H9 (cell line): ENCODE data around the gene CPLX1. TPM values are rescaled to one million over a fixed set of nuclear protein-coding genes. Genes with fewer than 3 reads are reported as not detected.
"Not testable (repeated sequence)": the region's sequence is repeated elsewhere in the genome, so short reads cannot be mapped to it uniquely, and the experiment has no call there.

Experiments
- DNase-seq: peaks from one replicate; pipeline ENCODE4 v3.0.0-alpha.2; 2017
- H2AFZ ChIP-seq: one replicate; pipeline ENCODE4 v1.6.1; 2013; ENCODE audit warnings: mild to moderate bottlenecking, low read length, control low read depth, moderate library complexity
- H2AK5ac ChIP-seq: 2 replicates; pipeline ENCODE4 v1.6.1; 2013; ENCODE audit warnings: low read length, control low read depth, mixed read lengths; ENCODE audit not compliant: insufficient read length
- H2BK120ac ChIP-seq: one replicate; pipeline ENCODE4 v1.6.1; 2013; ENCODE audit warnings: low read depth, mild to moderate bottlenecking, low read length, control low read depth, inconsistent platforms; ENCODE audit not compliant: poor library complexity, severe bottlenecking
- H2BK12ac ChIP-seq: 2 replicates; pipeline ENCODE4 v1.6.1; 2013; ENCODE audit warnings: low read length, control low read depth, mixed read lengths, low read depth; ENCODE audit not compliant: insufficient read length
- H2BK15ac ChIP-seq: 2 replicates; pipeline ENCODE4 v1.6.1; 2013; ENCODE audit warnings: low read depth, low read length, control low read depth
- H2BK20ac ChIP-seq: one replicate; pipeline ENCODE4 v1.6.1; 2013; ENCODE audit warnings: low read depth, mild to moderate bottlenecking, low read length, control low read depth, inconsistent platforms; ENCODE audit not compliant: poor library complexity, severe bottlenecking
- H2BK5ac ChIP-seq: 2 replicates; pipeline ENCODE4 v1.6.1; 2013; ENCODE audit warnings: low read length, control low read depth, mixed read lengths; ENCODE audit not compliant: insufficient read length
- H3K14ac ChIP-seq: 2 replicates; pipeline ENCODE4 v1.6.1; 2013; ENCODE audit warnings: low read length, control low read depth; ENCODE audit not compliant: insufficient read depth
- H3K18ac ChIP-seq: 2 replicates; pipeline ENCODE4 v1.6.1; 2013; ENCODE audit warnings: low read depth, mild to moderate bottlenecking, mixed read lengths, low read length, control low read depth; ENCODE audit not compliant: insufficient read length
- H3K23ac ChIP-seq: 2 replicates; pipeline ENCODE4 v1.6.1; 2013; ENCODE audit warnings: low read length, control low read depth, mixed read lengths, low read depth; ENCODE audit not compliant: insufficient read length
- H3K23me2 ChIP-seq: 2 replicates; pipeline ENCODE4 v1.6.1; 2013; ENCODE audit warnings: low read depth, mild to moderate bottlenecking, mixed read lengths, low read length, control low read depth; ENCODE audit not compliant: insufficient read length, poor library complexity, severe bottlenecking
- H3K27ac ChIP-seq: 2 replicates; pipeline ENCODE4 v1.5.1; 2013; ENCODE audit warnings: low read length, control low read depth, mixed read lengths, low read depth; ENCODE audit not compliant: insufficient read length
- H3K27me3 ChIP-seq: 2 replicates; pipeline ENCODE4 v1.6.1; 2013; ENCODE audit warnings: low read length, control low read depth, inconsistent platforms; ENCODE audit not compliant: insufficient read depth
- H3K4ac ChIP-seq: 2 replicates; pipeline ENCODE4 v1.6.1; 2013; ENCODE audit warnings: low read depth, mild to moderate bottlenecking, control low read depth, inconsistent platforms, low read length, moderate library complexity
- H3K4me1 ChIP-seq: 2 replicates; pipeline ENCODE4 v1.6.1; 2013; ENCODE audit warnings: low read length, control low read depth, inconsistent platforms; ENCODE audit not compliant: insufficient read depth
- H3K4me2 ChIP-seq: 2 replicates; pipeline ENCODE4 v1.6.1; 2013; ENCODE audit warnings: low read length, control low read depth, mixed read lengths; ENCODE audit not compliant: insufficient read length, insufficient read depth
- H3K56ac ChIP-seq: 2 replicates; pipeline ENCODE4 v1.6.1; 2013; ENCODE audit warnings: low read depth, mild to moderate bottlenecking, mixed read lengths, low read length, control low read depth; ENCODE audit not compliant: insufficient read length
- H3K79me1 ChIP-seq: 2 replicates; pipeline ENCODE4 v1.6.1; 2013; ENCODE audit warnings: low read depth, mild to moderate bottlenecking, moderate library complexity, low read length, control low read depth, inconsistent platforms; ENCODE audit not compliant: insufficient read depth, poor library complexity, severe bottlenecking
- H3K79me2 ChIP-seq: 2 replicates; pipeline ENCODE4 v1.6.1; 2013; ENCODE audit warnings: low read length, control low read depth, inconsistent platforms; ENCODE audit not compliant: insufficient read depth
- H3K9ac ChIP-seq: 2 replicates; pipeline ENCODE4 v1.6.1; 2013; ENCODE audit warnings: low read length, control low read depth, mixed read lengths; ENCODE audit not compliant: insufficient read length; ENCODE audit errors: extremely low read depth
- H3K9me3 ChIP-seq: one replicate; pipeline ENCODE4 v1.6.1; 2013; ENCODE audit warnings: low read depth, low read length, inconsistent platforms; ENCODE audit not compliant: control insufficient read depth
- H3T11ph ChIP-seq: one replicate; pipeline ENCODE4 v1.6.1; 2013; ENCODE audit warnings: mild to moderate bottlenecking, low read length, control low read depth, inconsistent platforms
- H4K20me1 ChIP-seq: one replicate; pipeline ENCODE4 v1.6.1; 2013; ENCODE audit not compliant: control insufficient read depth, insufficient read length, insufficient read depth
- H4K5ac ChIP-seq: 2 replicates; pipeline ENCODE4 v1.6.1; 2013; ENCODE audit warnings: low read depth, mild to moderate bottlenecking, mixed read lengths, low read length, control low read depth; ENCODE audit not compliant: insufficient read length
- H4K8ac ChIP-seq: replicated peaks from 2 replicates; pipeline ENCODE4 v1.6.1; 2013; ENCODE audit warnings: low read length, control low read depth, mixed read lengths, low read depth; ENCODE audit not compliant: insufficient read length
- H4K91ac ChIP-seq: 2 replicates; pipeline ENCODE4 v1.6.1; 2013; ENCODE audit warnings: low read depth, mild to moderate bottlenecking, moderate library complexity, mixed read lengths, low read length, control low read depth; ENCODE audit not compliant: insufficient read length
- H3K27ac Mint-ChIP-seq, 3 experiments: 2 replicates in 2 of 3; 3 replicates in 1 of 3; pipeline ENCODE4 v1.8.0; 2020 to 2021; ENCODE audit warnings: mixed read lengths in 3 of 3, mild to moderate bottlenecking in 1 of 3, moderate library complexity in 1 of 3
- H3K27me3 Mint-ChIP-seq: 2 replicates; pipeline ENCODE4 v1.8.0; 2021; ENCODE audit warnings: low read depth, mild to moderate bottlenecking, moderate library complexity, mixed read lengths
- H3K36me3 Mint-ChIP-seq, 3 experiments: 2 replicates in 2 of 3; 3 replicates in 1 of 3; pipeline ENCODE4 v1.8.0; 2020 to 2021; ENCODE audit warnings: low read depth in 3 of 3, mixed read lengths in 3 of 3; ENCODE audit not compliant: insufficient read depth in 1 of 3
- H3K4me1 Mint-ChIP-seq, 2 experiments: 2 replicates each; pipeline ENCODE4 v1.8.0; 2020; ENCODE audit warnings: mixed read lengths in 2 of 2
- H3K4me3 Mint-ChIP-seq, 2 experiments: 2 replicates in 1 of 2; 3 replicates in 1 of 2; pipeline ENCODE4 v1.8.0; 2020 to 2021; ENCODE audit warnings: mild to moderate bottlenecking in 2 of 2, mixed read lengths in 2 of 2, moderate library complexity in 1 of 2
- H3K9me3 Mint-ChIP-seq, 2 experiments: 2 replicates in 1 of 2; 3 replicates in 1 of 2; pipeline ENCODE4 v1.8.0; 2020; ENCODE audit warnings: mild to moderate bottlenecking in 2 of 2, mixed read lengths in 2 of 2, moderate library complexity in 1 of 2
- WGBS: extraction: QIAGEN DNeasy Blood & Tissue Kit; methylation state at CpG from one replicate; pipeline ENCODE4 v1.1.7; 2013; ENCODE audit warnings: missing lambda C conversion rate, low lambda C conversion rate, mixed read lengths; ENCODE audit not compliant: insufficient read length; ENCODE audit errors: extremely low coverage; 5-methylcytosine and 5-hydroxymethylcytosine counted together
- total RNA-seq: library from RNA; stranded (reverse); gene quantifications from 2 replicates; pipeline ENCODE4 v1.2.1, GENCODE V29; 2021
- TF ChIP-seq, protein P1 (sequence below): fragments of 200-600 bp; sonication (generic); conservative IDR thresholded peaks from 3 replicates; pipeline ENCODE4 v1.8.0; 2021; ENCODE audit warnings: antibody characterized with exemption, mild to moderate bottlenecking

The CPLX1 gene
- total RNA-seq, 1 experiment from 2014 or later = 0.90 TPM

- no peak overlapping the region for H4K91ac ChIP-seq
- Mint-ChIP-seq H3K36me3 (peaks cover 60 to 74% (median 70%) of the 10 kb centered on the region in 3 experiments), H3K4me3 (no peak overlapping the region), H3K4me1 (peaks cover 12 to 18% of the 10 kb centered on the region in 2 experiments), H3K27ac (peak overlapping the region in 1 of 3 experiments; percentile 23; a peak in 1 of 7 replicates), H3K9me3 (no peaks in the 10 kb centered on the region), H3K27me3 (no peaks in the 10 kb centered on the region)
- H3K4ac ChIP-seq = no peak overlapping the region
- no peak overlapping the region for H2BK12ac ChIP-seq
- H4K8ac ChIP-seq = no peak overlapping the region
- no peak overlapping the region for H2AFZ ChIP-seq
- no peak overlapping the region for H3K14ac ChIP-seq
- peaks cover 13% of the 10 kb centered on the region; the same call in 1 of the 2 replicates for H3K79me2 ChIP-seq
- no peaks in the 10 kb centered on the region for H4K20me1 ChIP-seq
- 0 out of 2 replicates have a peak, but pooled peaks cover 4% of the 10 kb centered on the region for H3K4me1 ChIP-seq
- H3K23ac ChIP-seq = no peak overlapping the region
- no peak overlapping the region for H4K5ac ChIP-seq
- no peak overlapping the region for H2AK5ac ChIP-seq
- H3K9me3 ChIP-seq = no peaks in the 10 kb centered on the region
- WGBS = no CpG with 5 or more reads among the region's 9 CpGs
- no peak overlapping the region for H3K18ac ChIP-seq
- peaks cover 9% of the 10 kb centered on the region for H3K23me2 ChIP-seq
- H3K27ac ChIP-seq = no peak overlapping the region
- H2BK20ac ChIP-seq = no peak overlapping the region
- H3K4me2 ChIP-seq = no peak overlapping the region
- no peak overlapping the region for H3T11ph ChIP-seq
- H2BK5ac ChIP-seq = no peak overlapping the region
- no peak overlapping the region for H2BK120ac ChIP-seq
- TF ChIP-seq, protein P1, sequence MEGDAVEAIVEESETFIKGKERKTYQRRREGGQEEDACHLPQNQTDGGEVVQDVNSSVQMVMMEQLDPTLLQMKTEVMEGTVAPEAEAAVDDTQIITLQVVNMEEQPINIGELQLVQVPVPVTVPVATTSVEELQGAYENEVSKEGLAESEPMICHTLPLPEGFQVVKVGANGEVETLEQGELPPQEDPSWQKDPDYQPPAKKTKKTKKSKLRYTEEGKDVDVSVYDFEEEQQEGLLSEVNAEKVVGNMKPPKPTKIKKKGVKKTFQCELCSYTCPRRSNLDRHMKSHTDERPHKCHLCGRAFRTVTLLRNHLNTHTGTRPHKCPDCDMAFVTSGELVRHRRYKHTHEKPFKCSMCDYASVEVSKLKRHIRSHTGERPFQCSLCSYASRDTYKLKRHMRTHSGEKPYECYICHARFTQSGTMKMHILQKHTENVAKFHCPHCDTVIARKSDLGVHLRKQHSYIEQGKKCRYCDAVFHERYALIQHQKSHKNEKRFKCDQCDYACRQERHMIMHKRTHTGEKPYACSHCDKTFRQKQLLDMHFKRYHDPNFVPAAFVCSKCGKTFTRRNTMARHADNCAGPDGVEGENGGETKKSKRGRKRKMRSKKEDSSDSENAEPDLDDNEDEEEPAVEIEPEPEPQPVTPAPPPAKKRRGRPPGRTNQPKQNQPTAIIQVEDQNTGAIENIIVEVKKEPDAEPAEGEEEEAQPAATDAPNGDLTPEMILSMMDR = no peak
- no peak overlapping the region for H3K56ac ChIP-seq
- no peak for DNase-seq
- no peak overlapping the region for H2BK15ac ChIP-seq
- no peaks in the 10 kb centered on the region for H3K27me3 ChIP-seq
- H3K9ac ChIP-seq = no peak overlapping the region
- peaks cover 12% of the 10 kb centered on the region for H3K79me1 ChIP-seq
These were observed 49.0 kb downstream of the CPLX1 start for GRCh38 chr4:776743-777441.

DNA sequence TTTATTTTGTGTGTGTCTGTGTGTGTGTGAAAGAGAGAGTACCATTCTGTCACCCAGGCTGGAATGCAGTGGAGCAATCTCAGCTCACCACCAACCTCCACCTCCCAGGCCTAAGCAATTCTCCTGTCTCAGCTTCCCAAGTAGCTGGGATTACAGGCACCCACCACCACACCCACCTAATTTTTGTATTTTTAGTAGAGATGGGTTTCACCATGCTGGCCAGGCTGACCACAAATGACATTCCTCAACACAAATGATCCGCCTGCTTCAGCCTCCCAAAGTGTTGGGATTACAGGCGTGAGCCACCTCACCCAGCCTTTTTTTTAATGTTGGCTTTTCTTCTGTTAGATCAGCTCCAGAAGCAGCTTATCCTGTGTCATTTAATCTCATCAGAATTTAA, 50.4 kb downstream of the CPLX1 start:
- H3K4me1 Mint-ChIP-seq = peaks cover 10 to 15% of the 10 kb centered on the region in 2 experiments
- not testable (repeated sequence) for H4K20me1 ChIP-seq, H3K9me3 Mint-ChIP-seq

More for the DNA sequence above, 50.4 kb downstream of the CPLX1 start:
- not testable (repeated sequence) for H3K23me2 ChIP-seq, H3K4me2 ChIP-seq, H3K27me3 ChIP-seq, H3K4me1 ChIP-seq, H2BK15ac ChIP-seq, H3K79me2 ChIP-seq, H3K56ac ChIP-seq, H4K5ac ChIP-seq, H3K9me3 ChIP-seq, DNase-seq, H2BK120ac ChIP-seq, H4K8ac ChIP-seq, H3K9ac ChIP-seq, H2AFZ ChIP-seq, H4K91ac ChIP-seq, H3K23ac ChIP-seq, H3K4me3 Mint-ChIP-seq, H2AK5ac ChIP-seq, H3K4ac ChIP-seq, H3T11ph ChIP-seq, H2BK20ac ChIP-seq, H2BK5ac ChIP-seq, H2BK12ac ChIP-seq, H3K27ac Mint-ChIP-seq, H3K18ac ChIP-seq, H3K79me1 ChIP-seq, H3K14ac ChIP-seq, H3K27ac ChIP-seq, H3K27me3 Mint-ChIP-seq
- peaks cover 60 to 81% (median 74%) of the 10 kb centered on the region in 3 experiments for H3K36me3 Mint-ChIP-seq
- no CpG with 5 or more reads among the region's 2 CpGs for WGBS
